SH-SY5Y (cell line): Measurements from ENCODE around the gene ANKRD53.

Experiments
- GATA2 ChIP-seq: IDR thresholded peaks from 2 replicates; pipeline ENCODE4 v1.6.1; 2011; ENCODE audit warnings: mild to moderate bottlenecking, low read depth, low read length
- GATA3 ChIP-seq: IDR thresholded peaks from 2 replicates; pipeline ENCODE4 v1.6.1; 2011; ENCODE audit warnings: low read depth, mild to moderate bottlenecking, low read length, moderate library complexity

- TF ChIP-seq GATA3, result no peak
- no peak for TF ChIP-seq GATA2
These were observed 30.0 kb upstream of the ANKRD53 start for GRCh38 chr2:70948337-70949003.
